Progenitor cell of endocrine pancreas (in vitro differentiated cells): ENCODE measurements around the gene COMMD7. TPM values are rescaled to one million over a fixed set of nuclear protein-coding genes. Genes with fewer than 3 reads are reported as not detected.

ENCODE experiments used
- total RNA-seq: library from RNA; stranded (reverse); gene quantifications from 2 replicates; pipeline ENCODE4 v1.2.1, GENCODE V29; 2021

The COMMD7 gene
- total RNA-seq, 1 donor from 2014 or later: 70.1 TPM

Other genes with a start within 250 kb of the COMMD7 start
- gene NOL4L, start 158.1 kb downstream of the COMMD7 start, total RNA-seq: 89.7 and 90.4 TPM in 2 replicates
- 0.10 and 0.24 TPM in 2 replicates for gene C20orf203, start 69.5 kb downstream of the COMMD7 start, total RNA-seq
- 15.4 and 15.9 TPM in 2 replicates for gene DNMT3B, start 18.9 kb upstream of the COMMD7 start, total RNA-seq
- 171 and 177 TPM in 2 replicates for gene MAPRE1, start 76.5 kb upstream of the COMMD7 start, total RNA-seq
- 0.29 and 0.91 TPM in 2 replicates for gene EFCAB8, start 115.5 kb upstream of the COMMD7 start, total RNA-seq